GM18867 (cell line): Measurements from ENCODE around the gene TPT1.
"Not testable (repeated sequence)": the region's sequence is repeated elsewhere in the genome, so short reads cannot be mapped to it uniquely, and the experiment has no call there.

Experiments used
- ATAC-seq: cut with Tn5 transposase; IDR thresholded peaks from one replicate; pipeline ENCODE4 v1.9.1; 2021; ENCODE audit warnings: mild to moderate bottlenecking, moderate library complexity; ENCODE audit not compliant: unreplicated experiment

The TPT1 gene

DNA sequence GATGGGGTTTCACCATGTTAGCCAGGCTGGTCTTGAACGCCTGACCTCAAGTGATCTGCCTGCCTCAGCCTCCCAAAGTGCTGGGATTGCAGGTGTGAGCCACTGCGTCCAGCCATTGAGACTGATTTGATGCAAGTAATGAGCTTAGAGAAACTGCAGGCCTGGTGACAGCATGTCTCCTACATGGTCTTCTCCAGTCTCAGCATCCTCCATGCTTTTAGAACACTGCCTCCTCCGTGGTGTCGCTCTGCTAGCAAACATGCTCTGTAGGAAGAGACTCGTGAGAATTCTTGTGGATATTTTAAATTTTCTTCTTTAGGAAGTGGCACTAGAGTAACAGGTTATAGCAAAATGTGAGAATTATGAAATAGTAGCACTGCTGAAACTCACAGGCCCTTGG is 37.1 kb downstream of the TPT1 start:
- ATAC-seq = no peak

DNA sequence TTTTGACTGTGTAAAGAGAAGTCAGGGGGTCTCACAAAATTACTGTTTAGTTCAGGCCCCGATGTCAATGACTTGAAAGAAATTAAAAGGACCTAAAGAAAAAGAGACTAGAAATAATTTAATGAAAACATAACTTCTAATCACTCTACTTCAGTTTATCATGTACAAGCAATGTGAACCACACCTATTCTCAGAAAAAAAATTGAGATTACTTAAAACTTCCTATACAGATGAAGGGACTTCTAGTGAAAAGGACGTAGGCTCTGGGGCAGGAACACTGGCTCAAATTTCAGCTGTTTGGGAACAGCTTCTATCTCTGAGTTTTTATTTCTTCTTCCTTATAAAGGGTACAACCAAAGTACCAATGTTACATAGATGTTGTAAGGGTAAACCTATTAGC is 38.0 kb downstream of the TPT1 start:
- ATAC-seq = no peak

DNA sequence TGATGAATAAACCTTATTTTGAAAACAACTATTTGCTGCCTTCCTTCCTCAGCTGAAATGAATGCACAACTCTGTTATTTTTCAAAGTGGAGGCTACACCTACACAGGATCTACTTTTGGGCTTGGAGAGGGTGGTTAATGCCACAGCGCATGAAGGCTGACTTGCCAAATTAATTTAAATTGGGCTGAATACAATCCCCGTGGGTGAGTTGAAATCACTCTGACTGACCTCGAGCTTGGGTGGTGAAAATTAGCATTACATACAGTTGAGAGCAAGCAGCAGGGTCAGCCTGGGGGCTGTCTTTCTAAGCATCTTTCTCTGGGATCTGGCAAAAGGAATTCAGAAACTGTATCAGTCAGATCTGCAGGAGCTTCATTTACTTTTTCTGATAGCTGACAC is 38.5 kb downstream of the TPT1 start:
- no peak for ATAC-seq

DNA sequence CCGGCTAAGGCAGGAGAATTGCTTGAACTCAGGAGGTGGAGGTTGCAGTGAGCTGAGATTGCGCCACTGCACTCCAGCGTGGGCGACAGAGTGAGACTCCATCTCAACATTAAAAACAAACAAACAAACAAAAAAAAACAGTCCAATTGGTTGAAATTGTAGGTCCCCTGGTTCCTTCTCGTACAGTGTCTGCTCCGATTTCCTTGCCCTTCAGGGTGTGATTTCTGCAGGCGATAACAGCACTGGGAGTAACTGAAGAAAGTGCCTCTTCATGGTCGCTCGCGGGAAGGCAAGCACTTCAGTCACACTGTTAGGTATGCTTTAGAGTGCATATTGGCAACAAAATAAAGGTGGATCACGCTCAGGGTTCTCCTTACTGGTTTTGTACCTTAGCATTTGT is 39.7 kb downstream of the TPT1 start:
- no peak for ATAC-seq

DNA sequence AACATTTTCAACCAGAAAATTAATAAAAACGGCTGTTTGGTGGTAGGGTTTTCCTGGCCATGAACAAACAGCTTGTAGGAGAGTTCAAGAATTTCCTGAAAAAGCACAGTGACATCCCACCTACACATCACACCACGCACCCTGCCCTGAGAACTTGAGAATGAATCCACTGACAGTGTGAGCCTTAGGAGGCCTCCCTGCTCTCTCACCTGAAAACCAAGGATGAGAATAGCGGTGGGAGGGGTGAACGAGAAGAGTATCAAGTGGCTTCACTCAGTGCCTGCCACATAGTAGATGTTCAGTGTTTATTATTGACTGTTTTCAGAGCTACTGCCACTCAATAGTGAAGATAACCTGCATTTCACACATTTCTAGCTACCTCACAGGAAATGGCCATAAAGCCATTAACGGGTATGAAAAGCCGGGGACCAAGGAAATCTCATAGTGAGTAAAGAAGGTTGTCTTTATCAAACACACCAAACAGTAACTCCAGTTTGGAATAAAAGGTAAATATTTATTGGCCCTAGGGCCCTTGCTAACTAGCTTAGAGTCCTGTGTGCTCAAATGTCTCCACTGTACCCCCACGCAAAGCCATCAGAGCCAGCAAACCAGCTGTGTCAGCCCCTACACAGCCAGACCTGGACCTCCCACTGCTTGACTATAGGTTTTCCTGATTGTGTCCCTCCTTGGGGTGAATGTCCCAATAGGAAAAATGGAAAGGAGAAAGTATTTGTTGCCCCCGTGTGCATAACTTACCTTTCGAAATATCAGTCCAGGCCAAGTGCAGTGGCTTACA is 40.6 kb downstream of the TPT1 start:
- no peak for ATAC-seq

DNA sequence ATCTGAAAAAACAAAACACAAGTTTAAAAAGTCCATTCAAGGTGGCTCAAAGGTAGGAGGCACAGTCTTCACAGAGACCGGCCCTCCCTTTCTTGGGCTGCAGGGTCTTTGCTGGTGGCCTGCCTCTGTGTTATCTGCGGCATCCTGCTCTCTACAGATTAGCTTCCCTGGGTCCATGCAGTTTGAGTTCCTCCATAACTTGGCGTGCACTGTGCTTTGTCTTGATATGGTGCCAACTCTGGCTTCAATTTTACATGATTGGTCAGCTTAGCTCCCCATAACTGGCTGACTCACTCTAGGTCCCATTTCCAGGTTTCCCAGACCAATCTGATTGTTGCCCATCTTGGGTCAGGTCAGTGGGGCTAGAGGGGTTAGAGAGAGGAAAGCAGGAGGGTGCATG is 41.8 kb downstream of the TPT1 start:
- no peak for ATAC-seq

DNA sequence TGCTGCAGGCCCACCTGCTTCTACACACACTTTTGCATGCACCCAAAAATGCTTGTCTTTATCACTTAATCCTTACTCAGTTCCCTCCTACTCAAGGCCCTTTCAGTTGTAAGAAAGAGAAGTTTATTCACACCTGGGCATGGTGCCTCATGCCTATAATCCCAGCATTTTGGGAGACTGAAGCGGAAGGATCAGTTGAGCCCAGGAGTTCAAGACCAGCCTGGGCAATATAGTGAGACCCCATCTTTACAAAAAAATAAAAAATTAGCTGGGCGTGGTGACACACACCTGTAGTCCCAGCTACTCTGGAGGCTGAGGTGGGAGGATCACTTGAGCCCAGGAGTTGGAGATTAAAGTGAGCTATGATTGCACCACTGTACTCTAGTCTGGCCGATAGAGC is 42.4 kb downstream of the TPT1 start:
- not testable (repeated sequence) for ATAC-seq

DNA sequence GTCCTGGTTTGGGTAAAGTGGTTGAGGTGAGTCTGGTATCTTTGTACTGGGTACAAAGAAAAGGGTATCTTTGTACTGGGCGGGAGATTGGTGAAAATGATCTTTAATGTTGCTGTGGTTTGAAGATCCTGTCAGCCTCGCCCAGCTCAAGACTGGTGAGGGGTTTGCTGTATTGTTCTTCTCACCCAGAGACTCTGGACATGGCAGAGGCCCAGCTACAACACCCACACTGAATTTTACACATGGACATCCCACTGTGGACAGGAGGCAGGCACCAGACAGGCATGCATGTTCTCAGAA is 42.8 kb downstream of the TPT1 start:
- no peak for ATAC-seq

DNA sequence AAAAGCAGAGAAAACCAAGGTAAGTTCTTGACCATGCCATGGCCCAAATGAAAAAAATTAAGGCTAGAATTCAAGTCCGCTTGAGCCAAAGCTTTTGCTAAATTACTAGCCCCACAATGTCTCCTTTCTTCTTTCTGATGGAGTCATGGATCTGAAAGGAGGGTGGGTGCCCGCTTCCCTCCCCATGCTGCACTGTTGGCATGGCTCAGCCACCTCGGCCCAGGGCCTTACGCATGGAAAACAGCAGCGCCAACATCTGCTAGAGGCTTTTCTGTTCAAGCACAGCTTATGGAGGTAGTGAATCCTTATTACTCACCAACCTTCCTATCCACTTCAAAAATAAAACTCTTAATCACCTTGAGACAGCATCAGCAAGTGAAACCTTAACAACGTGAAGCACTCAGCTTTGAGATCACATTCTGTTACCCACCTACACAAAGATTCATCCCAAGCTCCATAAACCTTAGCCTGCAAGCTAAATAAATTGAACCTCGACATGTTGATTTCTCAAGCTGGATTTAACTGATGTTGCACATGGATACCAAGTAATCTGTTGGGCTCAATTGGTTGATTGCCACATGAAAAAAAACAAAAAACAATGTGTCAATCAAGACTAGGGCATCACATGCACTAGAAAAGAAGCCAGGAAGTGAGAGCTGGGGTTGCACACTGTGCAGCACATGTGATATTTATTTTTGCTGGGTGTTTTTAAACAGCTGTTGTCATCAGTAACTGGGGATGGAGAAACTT is 43.4 kb downstream of the TPT1 start:
- ATAC-seq = no peak

DNA sequence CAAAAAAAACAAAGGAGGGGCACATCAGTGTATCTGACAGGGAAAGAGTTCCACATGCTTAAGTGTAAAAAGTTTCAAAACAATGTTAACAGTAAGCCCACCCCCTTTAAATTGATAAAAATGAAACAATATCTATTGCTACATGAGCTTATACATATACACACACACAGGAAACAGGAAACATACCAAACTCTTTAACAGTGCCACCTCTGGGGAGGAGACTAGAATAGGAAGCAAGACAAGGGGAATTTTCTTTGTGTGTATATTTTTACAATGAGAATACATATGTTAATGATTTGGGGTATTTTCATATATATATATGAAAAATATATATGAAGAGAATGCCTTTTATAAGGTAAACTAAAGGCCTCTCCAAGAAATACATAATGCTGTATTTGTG is 44.7 kb downstream of the TPT1 start:
- no peak for ATAC-seq

DNA sequence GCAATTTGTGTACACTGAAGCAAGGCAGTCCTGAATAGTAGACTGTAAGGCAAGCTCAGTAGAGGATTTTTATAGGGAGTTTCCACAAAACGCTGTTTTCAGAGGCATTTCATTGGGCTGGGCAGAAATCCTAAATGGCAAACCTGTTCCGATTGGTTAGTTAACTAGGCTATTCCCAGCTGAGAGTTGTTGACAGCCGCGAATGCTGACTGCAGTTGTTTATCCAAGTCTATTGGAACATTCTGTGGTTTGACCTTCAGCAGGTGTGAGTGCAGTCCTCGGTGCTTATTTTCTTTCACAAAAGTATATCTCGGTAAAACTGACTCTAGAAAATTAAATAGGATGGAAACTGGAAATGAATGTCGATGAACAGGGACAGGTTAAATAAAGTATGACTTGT is 45.4 kb downstream of the TPT1 start:
- no peak for ATAC-seq

DNA sequence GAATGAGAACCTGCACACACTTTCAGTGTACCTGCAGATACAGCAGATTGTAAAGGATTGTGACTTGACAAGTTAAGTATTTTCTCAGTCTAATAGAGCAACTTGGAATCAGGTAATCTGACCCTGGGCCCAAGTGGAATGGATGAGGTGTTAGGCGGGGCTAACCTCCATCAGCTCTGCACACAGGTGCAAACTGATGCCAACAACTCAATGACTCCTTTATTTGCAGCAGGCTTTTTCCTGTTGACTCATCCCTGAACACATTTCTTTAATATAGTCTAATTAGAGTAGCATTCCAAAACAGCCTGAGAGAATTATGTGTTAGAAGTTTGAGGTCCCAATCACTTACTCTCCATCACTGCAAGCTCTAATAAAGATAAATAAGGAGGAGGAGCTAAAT is 48.8 kb downstream of the TPT1 start:
- no peak for ATAC-seq

DNA sequence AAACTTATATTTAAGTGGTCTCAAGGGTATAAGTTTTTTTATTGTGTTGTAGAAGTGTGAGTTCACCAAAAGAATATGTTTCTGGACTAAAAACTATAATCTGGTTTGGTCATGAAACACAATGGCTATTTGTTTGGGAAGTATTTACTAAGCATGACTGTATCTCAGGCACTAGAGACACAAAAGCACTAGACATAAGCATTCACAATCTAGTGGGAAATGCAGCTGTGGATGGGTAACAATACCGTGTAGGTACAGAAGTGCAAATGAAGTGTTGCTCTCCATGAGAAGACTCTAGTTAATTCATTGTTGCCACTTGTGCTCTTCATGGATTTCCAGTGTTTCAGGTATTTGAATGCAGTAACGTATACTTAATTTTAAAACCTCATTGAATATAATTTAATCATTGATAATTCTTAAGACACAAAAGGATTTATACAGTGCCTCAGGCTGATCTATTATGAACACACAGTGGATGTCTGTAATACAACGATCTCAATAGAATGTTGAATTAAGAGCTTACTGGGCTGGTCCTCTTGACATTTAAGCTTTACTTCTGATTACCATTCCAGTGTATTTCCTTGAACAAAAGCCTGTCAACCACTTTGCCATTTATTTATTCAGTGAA is 50.9 kb downstream of the TPT1 start:
- no peak for ATAC-seq
